Karpas-422 (cell line): Measurements from ENCODE around the gene STK11. TPM values are rescaled to one million over a fixed set of nuclear protein-coding genes. Genes with fewer than 3 reads are reported as not detected.
"Not testable (repeated sequence)": the region's sequence is repeated elsewhere in the genome, so short reads cannot be mapped to it uniquely, and the experiment has no call there.

ENCODE experiments used
- DNase-seq: peaks from one replicate; pipeline ENCODE4 v3.0.0-alpha.2; 2015
- H2AFZ ChIP-seq: fragments of 200-600 bp; sonication (generic); 2 replicates; pipeline ENCODE4 v1.6.1; 2014; ENCODE audit warnings: antibody characterized with exemption, low read length, mixed read lengths
- H3K27ac ChIP-seq: fragments of 200-600 bp; sonication (generic); 2 replicates; pipeline ENCODE4 v1.5.1; 2014; ENCODE audit warnings: mild to moderate bottlenecking, low read length, moderate library complexity
- H3K27me3 ChIP-seq: fragments of 200-600 bp; sonication (generic); 2 replicates; pipeline ENCODE4 v1.6.1; 2014; ENCODE audit warnings: low read length, mixed read lengths
- H3K36me3 ChIP-seq: fragments of 200-600 bp; sonication (generic); 2 replicates; pipeline ENCODE4 v1.6.1; 2014; ENCODE audit warnings: low read length, mixed read lengths; ENCODE audit not compliant: insufficient read depth
- H3K4me1 ChIP-seq: fragments of 200-600 bp; sonication (generic); 2 replicates; pipeline ENCODE4 v1.6.1; 2014; ENCODE audit warnings: mild to moderate bottlenecking, low read length, mixed read lengths
- H3K4me2 ChIP-seq: fragments of 200-600 bp; sonication (generic); 2 replicates; pipeline ENCODE4 v1.6.1; 2014; ENCODE audit warnings: low read length, low read depth, mild to moderate bottlenecking; ENCODE audit not compliant: poor library complexity, severe bottlenecking
- H3K4me3 ChIP-seq: fragments of 200-600 bp; sonication (generic); 2 replicates; pipeline ENCODE4 v1.5.1; 2014; ENCODE audit warnings: mild to moderate bottlenecking, antibody characterized with exemption, low read length, mixed read lengths
- H3K79me2 ChIP-seq: fragments of 200-600 bp; sonication (generic); 2 replicates; pipeline ENCODE4 v1.6.1; 2014; ENCODE audit warnings: mild to moderate bottlenecking, low read length, mixed read lengths
- H3K9ac ChIP-seq: fragments of 200-600 bp; sonication (generic); 2 replicates; pipeline ENCODE4 v1.6.0; 2014; ENCODE audit warnings: low read length
- H3K9me2 ChIP-seq: fragments of 200-600 bp; sonication (generic), shearing (Covaris generic); replicated peaks from 2 replicates; pipeline ENCODE4 v1.6.0; 2014; ENCODE audit warnings: mild to moderate bottlenecking, low read length, moderate library complexity; ENCODE audit not compliant: insufficient read depth
- H3K9me3 ChIP-seq: fragments of 300-700, 200-600 bp; sonication (generic); 2 replicates; pipeline ENCODE4 v1.6.1; 2014; ENCODE audit warnings: low read length, mixed read lengths
- H4K20me1 ChIP-seq: fragments of 200-600 bp; sonication (generic); 2 replicates; pipeline ENCODE4 v1.6.1; 2014; ENCODE audit warnings: mild to moderate bottlenecking, antibody characterized with exemption, low read length, low read depth; ENCODE audit not compliant: insufficient read depth
- total RNA-seq: library from RNA; depleted of rRNA; stranded (reverse); fragments of >200 nt; shearing (Covaris generic); gene quantifications from 2 replicates; pipeline ENCODE4 v1.2.3, GENCODE V29; 2014; ENCODE audit warnings: low replicate concordance

STK11 gene
- total RNA-seq, 1 experiment from 2014 or later = 40.3 TPM

DNA sequence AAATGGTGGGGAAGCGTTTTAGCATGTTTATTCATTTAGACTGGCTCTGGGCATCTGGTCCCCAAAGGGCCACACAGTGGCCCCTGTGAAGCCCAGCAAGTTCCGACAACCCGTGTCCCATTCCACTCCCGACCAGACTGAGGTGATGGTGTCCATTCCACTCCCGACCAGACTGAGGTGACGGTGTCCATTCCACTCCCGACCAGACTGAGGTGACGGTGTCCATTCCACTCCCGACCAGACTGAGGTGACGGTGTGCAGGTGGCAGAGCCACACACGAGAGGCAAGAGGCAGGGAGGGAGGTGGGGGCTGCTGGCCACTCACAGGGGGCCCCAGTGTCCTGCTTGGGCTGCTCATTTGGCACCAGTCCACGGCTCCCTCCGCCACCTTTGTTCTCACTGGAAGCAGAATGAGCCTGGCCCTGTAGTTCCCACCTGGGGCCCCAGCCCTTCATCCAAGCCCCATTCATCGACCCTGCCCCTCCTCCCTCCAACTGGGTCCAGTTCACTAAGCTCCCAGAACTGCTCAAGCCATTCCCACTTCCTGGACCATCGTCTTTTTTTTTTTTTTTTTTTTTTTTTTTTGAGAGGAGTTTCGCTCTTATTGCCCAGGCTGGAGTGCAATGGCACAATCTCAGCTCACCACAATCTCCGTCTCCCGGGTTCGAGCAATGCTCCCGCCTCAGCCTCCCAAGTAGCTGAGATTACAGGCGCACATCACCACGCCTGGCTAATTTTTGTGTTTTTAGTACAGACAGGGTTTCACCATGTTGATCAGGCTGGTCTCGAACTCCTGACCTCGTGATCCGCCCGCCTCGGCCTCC lies 40.9 kb downstream of the STK11 start:
- not testable (repeated sequence) for H3K36me3 ChIP-seq, H3K4me3 ChIP-seq, H3K9me2 ChIP-seq, H3K27me3 ChIP-seq, H4K20me1 ChIP-seq, DNase-seq, H2AFZ ChIP-seq, H3K9me3 ChIP-seq
- Histone ChIP-seq H3K4me1 (peaks cover 50% of the 10 kb centered on the region), H3K79me2 (peaks cover 30% of the 10 kb centered on the region), H3K27ac (peak overlapping the region; percentile 89), H3K9ac (peak overlapping the region; percentile 100; the same call in 1 of the 2 replicates), H3K4me2 (peak overlapping the region; percentile 94)

DNA sequence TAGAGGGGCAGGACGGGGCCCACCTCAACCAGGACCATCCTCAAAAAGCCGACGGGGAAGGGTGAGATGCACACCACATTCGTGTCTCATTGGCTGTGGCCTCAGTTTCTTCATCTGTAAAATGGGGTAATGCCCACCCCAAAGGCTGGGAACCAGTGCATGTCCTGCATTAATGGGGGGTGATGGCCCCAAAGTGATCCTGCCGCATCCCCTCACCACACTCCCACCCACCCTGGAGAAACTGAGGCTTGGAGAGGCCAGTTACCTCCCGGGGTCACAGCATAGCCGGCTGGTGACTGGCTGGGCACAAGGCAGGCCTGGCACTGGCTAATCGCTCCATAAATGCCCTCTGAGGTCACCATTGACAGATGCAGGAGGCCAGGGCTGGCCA lies 42.2 kb downstream of the STK11 start:
- Histone ChIP-seq H3K9me3 (no peaks in the 10 kb centered on the region), H3K9me2 (no peaks in the 10 kb centered on the region), H3K4me3 (peak overlapping the region; percentile 86; the same call in 1 of the 2 replicates), H2AFZ (no peak overlapping the region), H3K27ac (peak overlapping the region; percentile 89; the same call in 1 of the 2 replicates), H3K4me1 (peaks cover 57% of the 10 kb centered on the region), H3K79me2 (peaks cover 26% of the 10 kb centered on the region), H3K36me3 (peaks cover 2% of the 10 kb centered on the region; the same call in 1 of the 2 replicates), H3K27me3 (no peaks in the 10 kb centered on the region), H3K9ac (peak overlapping the region; percentile 89), H3K4me2 (peak overlapping the region; percentile 80), H4K20me1 (peaks cover 6% of the 10 kb centered on the region; the same call in 1 of the 2 replicates)
- DNase-seq = no peak

DNA sequence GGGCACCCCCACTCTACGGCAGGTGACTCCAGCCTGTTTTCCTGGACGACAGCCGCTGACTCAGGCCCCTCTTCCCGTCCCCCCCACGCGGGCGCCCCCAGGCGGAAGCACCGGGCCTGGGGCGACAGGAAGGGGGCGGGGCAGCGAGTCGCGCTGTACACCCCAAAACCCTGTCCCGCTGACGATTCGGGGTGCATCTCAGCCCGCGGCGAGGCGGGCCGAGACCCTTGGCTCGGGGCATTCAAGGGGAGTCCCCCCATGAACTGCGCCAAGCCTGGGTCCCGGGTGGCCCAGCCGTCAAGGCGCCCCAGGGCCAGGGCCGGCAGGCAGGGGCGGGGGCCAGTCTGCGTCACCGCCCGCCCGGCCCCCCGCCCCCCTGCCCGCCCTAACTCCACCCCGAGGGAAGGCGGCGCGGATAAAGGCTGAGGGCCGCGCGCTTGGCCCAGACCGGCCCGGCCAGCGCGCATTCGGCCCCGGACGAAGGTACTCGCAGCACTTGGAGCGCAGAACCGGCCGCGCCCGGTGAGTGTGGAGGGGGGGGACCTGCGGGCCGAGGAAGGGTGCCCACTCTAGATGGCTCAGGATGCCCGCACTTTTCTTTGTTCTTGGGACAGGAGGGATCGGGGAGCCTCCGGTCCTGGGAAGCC lies 42.7 kb downstream of the STK11 start, which contains the start of gene MIDN:
TSS of gene MIDN (plus strand) at position 445 of the 647 bp plus-strand sequence. CDS start 1,714 bp downstream, outside the sequence.
- H3K4me2 ChIP-seq = peak within 1 kb of the TSS; percentile 80
- peaks cover 4% of the 10 kb centered on the region for H3K36me3 ChIP-seq
- peaks cover 8% of the 10 kb centered on the region; the same call in 1 of the 2 replicates for H4K20me1 ChIP-seq
- H2AFZ ChIP-seq = no peak within 1 kb of the TSS
- H3K27me3 ChIP-seq = no peaks in the 10 kb centered on the region
- H3K79me2 ChIP-seq = peaks cover 23% of the 10 kb centered on the region
- H3K4me1 ChIP-seq = peaks cover 57% of the 10 kb centered on the region
- no peaks in the 10 kb centered on the region for H3K9me3 ChIP-seq
- peak within 1 kb of the TSS; percentile 86 for H3K4me3 ChIP-seq
- H3K9me2 ChIP-seq = no peaks in the 10 kb centered on the region
- DNase-seq = peak; percentile 92
- peak within 1 kb of the TSS; percentile 89 for H3K9ac ChIP-seq
- peak within 1 kb of the TSS; percentile 89 for H3K27ac ChIP-seq

DNA sequence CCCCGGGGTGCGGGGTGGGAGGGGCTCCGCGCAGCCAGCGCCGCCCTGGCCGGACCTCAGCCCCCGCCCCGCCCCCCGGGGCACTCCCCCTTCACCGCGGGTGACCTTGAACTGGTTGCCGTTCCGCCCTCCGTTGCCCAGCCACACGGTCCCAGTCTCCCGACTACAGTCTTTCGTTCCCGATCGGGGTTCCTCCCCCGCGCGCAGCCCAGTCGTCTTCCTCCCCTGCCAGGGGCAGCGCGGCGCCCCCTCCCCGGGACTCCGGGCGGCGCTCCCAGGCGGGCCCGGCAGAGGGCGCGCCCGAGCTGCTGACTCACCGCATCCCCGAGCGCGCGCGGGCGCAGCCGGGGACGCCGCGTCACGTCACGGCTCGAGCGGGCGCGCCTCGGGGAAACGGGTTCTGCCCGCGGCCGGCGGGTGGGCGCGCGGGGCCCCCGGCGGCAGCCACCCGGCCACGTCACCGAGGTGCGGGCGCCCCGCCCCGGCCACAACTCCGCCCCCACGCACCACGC lies 43.3 kb downstream of the STK11 start:
- H2AFZ ChIP-seq = no peak overlapping the region

DNA sequence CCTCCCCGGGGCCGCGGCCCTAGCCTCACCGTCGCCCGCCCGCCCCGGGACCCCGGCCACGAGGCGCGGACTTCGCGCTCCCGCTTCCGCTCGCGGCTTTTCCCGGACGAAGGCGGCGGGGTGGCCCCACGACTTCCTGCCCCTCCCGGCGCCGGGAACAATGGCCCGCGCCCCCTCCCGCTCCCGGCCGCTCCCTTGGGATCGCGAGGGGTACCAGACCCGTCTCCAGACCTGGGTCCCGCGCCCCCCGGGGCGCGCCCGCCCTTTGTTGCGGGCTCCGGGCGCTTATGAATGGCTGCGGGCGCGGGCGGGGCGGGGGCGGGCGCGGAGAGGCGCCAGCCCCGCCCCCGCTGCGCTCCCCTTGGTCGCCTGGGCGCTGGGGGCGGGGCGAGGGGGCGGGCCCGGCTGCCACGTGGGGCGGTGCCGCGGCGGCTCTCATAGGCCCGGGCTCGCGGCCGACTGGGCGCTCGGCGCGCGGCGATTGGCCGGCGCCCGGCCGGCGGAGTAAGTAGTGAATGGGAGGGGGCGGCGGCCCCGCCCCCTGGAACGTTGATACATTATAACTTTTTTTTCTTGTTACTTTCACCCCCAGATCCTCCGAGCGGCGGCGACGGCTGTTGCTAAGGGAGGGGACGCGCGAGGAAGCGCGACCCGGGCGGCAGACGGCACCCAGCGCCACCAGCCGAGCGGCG lies 43.9 kb downstream of the STK11 start:
- Histone ChIP-seq H3K27ac (peak overlapping the region; percentile 97), H2AFZ (no peak overlapping the region), H3K9me3 (no peaks in the 10 kb centered on the region), H4K20me1 (peaks cover 15% of the 10 kb centered on the region), H3K4me3 (peak overlapping the region; percentile 92), H3K36me3 (peaks cover 14% of the 10 kb centered on the region), H3K27me3 (no peaks in the 10 kb centered on the region), H3K9ac (peak overlapping the region; percentile 99), H3K4me2 (peak overlapping the region; percentile 95), H3K79me2 (peaks cover 26% of the 10 kb centered on the region), H3K9me2 (no peaks in the 10 kb centered on the region), H3K4me1 (peaks cover 58% of the 10 kb centered on the region)
- DNase-seq = peak; percentile 97

More for the DNA sequence above, 43.3 kb downstream of the STK11 start:
- Histone ChIP-seq H3K9me2 (no peaks in the 10 kb centered on the region), H3K9ac (peak overlapping the region; percentile 89), H3K79me2 (peaks cover 26% of the 10 kb centered on the region), H3K27me3 (no peaks in the 10 kb centered on the region), H3K4me2 (peak overlapping the region; percentile 80), H3K4me3 (peak overlapping the region; percentile 86), H3K9me3 (no peaks in the 10 kb centered on the region), H3K27ac (peak overlapping the region; percentile 89), H3K36me3 (peaks cover 10% of the 10 kb centered on the region), H3K4me1 (peaks cover 57% of the 10 kb centered on the region), H4K20me1 (peaks cover 12% of the 10 kb centered on the region; the same call in 1 of the 2 replicates)
- DNase-seq = peak; percentile 89

DNA sequence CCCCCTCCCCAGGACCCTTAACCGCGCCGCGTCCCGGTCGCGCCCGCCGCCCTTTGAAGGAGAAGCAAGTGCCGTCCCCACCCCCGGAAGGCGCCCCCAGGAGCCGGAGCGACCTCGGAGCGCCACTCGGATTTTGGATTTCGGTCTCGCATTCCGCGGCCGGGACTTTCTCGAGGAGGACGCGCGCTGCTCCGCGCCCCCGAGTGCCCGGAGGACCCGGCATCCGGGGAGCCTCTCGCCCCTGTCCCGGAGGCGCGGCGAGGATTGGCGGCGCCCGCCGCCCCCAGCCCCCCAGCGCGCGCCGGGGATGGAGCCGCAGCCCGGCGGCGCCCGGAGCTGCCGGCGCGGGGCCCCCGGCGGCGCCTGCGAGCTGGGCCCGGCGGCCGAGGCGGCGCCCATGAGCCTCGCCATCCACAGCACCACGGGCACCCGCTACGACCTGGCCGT lies 44.4 kb downstream of the STK11 start:
- no peak for DNase-seq
- Histone ChIP-seq H3K9me2 (no peaks in the 10 kb centered on the region), H3K27ac (peak overlapping the region; percentile 97), H3K9ac (peak overlapping the region; percentile 99), H3K4me3 (peak overlapping the region; percentile 92), H2AFZ (no peak overlapping the region), H3K9me3 (no peaks in the 10 kb centered on the region), H3K79me2 (peaks cover 26% of the 10 kb centered on the region), H3K4me1 (peaks cover 58% of the 10 kb centered on the region), H4K20me1 (peaks cover 20% of the 10 kb centered on the region), H3K36me3 (peaks cover 20% of the 10 kb centered on the region), H3K27me3 (no peaks in the 10 kb centered on the region), H3K4me2 (peak overlapping the region; percentile 95)

DNA sequence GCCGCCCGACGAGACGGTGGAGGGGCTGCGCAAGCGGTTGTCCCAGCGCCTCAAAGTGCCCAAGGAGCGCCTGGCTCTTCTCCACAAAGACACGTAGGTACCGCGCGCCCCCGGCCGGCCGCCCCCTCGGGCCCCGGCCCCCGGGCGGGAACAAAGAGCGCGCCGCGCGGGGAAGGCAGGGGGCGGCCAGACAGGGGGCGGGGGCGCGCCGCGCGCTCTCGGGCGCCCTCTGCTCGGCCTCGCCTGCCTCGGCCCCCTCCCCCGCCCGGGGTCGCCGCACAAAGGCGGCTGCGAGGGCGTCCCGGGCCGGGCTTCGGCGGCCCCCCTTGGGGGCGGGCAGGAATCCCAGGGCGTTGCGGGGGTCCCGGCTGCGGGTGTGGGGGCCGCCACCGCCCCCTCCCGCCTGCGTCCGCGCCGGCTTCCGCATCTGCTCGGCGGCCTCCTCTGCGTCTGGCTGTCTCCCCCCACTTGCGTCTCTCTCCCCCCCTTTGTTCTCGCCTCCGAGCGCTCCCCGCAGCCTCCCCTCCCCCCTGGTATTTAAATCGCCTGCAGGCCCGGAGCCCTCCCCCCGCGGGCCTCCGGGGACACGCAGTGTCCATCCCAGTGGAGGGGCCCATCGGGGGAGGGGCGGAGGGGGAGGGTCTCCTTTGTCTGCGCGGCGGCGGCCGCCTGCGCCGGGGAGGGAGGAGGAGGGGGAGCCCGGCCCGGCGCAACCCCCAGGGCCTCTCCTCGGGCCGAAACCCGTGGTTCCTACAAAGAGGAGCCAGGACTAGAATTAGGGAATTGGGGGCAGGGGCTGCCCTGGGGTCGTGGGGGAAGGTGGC lies 45.1 kb downstream of the STK11 start:
- H2AFZ ChIP-seq = no peak overlapping the region
- peaks cover 58% of the 10 kb centered on the region for H3K4me1 ChIP-seq
- H3K9me2 ChIP-seq = no peaks in the 10 kb centered on the region
- H3K36me3 ChIP-seq = peaks cover 25% of the 10 kb centered on the region
- peaks cover 26% of the 10 kb centered on the region for H4K20me1 ChIP-seq
- peak overlapping the region; percentile 97 for H3K27ac ChIP-seq
- no peaks in the 10 kb centered on the region for H3K9me3 ChIP-seq
- H3K27me3 ChIP-seq = no peaks in the 10 kb centered on the region
- peak overlapping the region; percentile 99 for H3K9ac ChIP-seq
- H3K4me3 ChIP-seq = peak overlapping the region; percentile 92
- peak; percentile 87 for DNase-seq
- H3K4me2 ChIP-seq = peak overlapping the region; percentile 95
- H3K79me2 ChIP-seq = peaks cover 26% of the 10 kb centered on the region
